Astrocyte (in vitro differentiated cells and primary cell): ENCODE results near the gene OSGEP. TPM values are rescaled to one million over a fixed set of nuclear protein-coding genes. Genes with fewer than 3 reads are reported as not detected.

ENCODE experiments used
- DNase-seq: peaks from one replicate; pipeline ENCODE4 v3.0.0-alpha.2; 2010; ENCODE audit warnings: low read depth
- FAIRE-seq: peaks from 2 replicates; lab custom pipeline; 2011; peaks lifted over from hg19 to GRCh38; lab: Jason Lieb, UNC
- H2AFZ ChIP-seq: 2 replicates; pipeline ENCODE4 v1.6.0; 2012; ENCODE audit warnings: low read depth, low read length, inconsistent platforms
- H3K27ac ChIP-seq: 2 replicates; pipeline ENCODE4 v1.5.1; 2011; ENCODE audit warnings: low read depth, low read length, inconsistent platforms
- H3K27me3 ChIP-seq: 2 replicates; pipeline ENCODE4 v1.6.0; 2011; ENCODE audit warnings: low read length, inconsistent platforms; ENCODE audit not compliant: insufficient read depth
- H3K36me3 ChIP-seq: 2 replicates; pipeline ENCODE4 v1.5.1; 2011; ENCODE audit warnings: low read length, inconsistent platforms; ENCODE audit not compliant: insufficient read depth
- H3K4me1 ChIP-seq: 2 replicates; pipeline ENCODE4 v1.5.1; 2011; ENCODE audit warnings: low read length, inconsistent platforms; ENCODE audit not compliant: insufficient read depth
- H3K4me2 ChIP-seq: 2 replicates; pipeline ENCODE4 v1.6.0; 2012; ENCODE audit warnings: low read length, inconsistent platforms
- H3K4me3 ChIP-seq: 2 replicates; pipeline ENCODE4 v1.5.1; 2011; ENCODE audit warnings: low read depth, mild to moderate bottlenecking, low read length, inconsistent platforms; ENCODE audit not compliant: insufficient read depth
- H3K79me2 ChIP-seq: 2 replicates; pipeline ENCODE4 v1.6.0; 2012; ENCODE audit warnings: mild to moderate bottlenecking, low read length, inconsistent platforms; ENCODE audit not compliant: insufficient read depth
- H3K9ac ChIP-seq: 2 replicates; pipeline ENCODE4 v1.6.0; 2012; ENCODE audit warnings: mild to moderate bottlenecking, low read length, inconsistent platforms
- H3K9me3 ChIP-seq: 2 replicates; pipeline ENCODE4 v1.5.1; 2012; ENCODE audit warnings: low read depth, mild to moderate bottlenecking, low read length, inconsistent platforms; ENCODE audit not compliant: insufficient read depth
- H4K20me1 ChIP-seq: 2 replicates; pipeline ENCODE4 v1.6.0; 2012; ENCODE audit warnings: low read length, inconsistent platforms; ENCODE audit not compliant: insufficient read depth
- H3K27ac Mint-ChIP-seq: one replicate; pipeline ENCODE4 v1.8.0; 2021; ENCODE audit warnings: mild to moderate bottlenecking, mixed read lengths; ENCODE audit not compliant: unreplicated experiment
- H3K27me3 Mint-ChIP-seq: one replicate; pipeline ENCODE4 v1.8.0; 2021; ENCODE audit warnings: low read depth, mixed read lengths; ENCODE audit not compliant: unreplicated experiment
- H3K36me3 Mint-ChIP-seq: one replicate; pipeline ENCODE4 v1.8.0; 2021; ENCODE audit warnings: low read depth, mixed read lengths; ENCODE audit not compliant: unreplicated experiment
- H3K4me1 Mint-ChIP-seq: one replicate; pipeline ENCODE4 v1.8.0; 2021; ENCODE audit warnings: low read depth, mixed read lengths; ENCODE audit not compliant: unreplicated experiment
- H3K4me3 Mint-ChIP-seq: one replicate; pipeline ENCODE4 v1.8.0; 2021; ENCODE audit warnings: mild to moderate bottlenecking, moderate library complexity, mixed read lengths; ENCODE audit not compliant: unreplicated experiment
- H3K9me3 Mint-ChIP-seq: one replicate; pipeline ENCODE4 v1.8.0; 2021; ENCODE audit warnings: mild to moderate bottlenecking, mixed read lengths; ENCODE audit not compliant: unreplicated experiment
- EZH2 ChIP-seq: IDR thresholded peaks from 2 replicates; pipeline ENCODE4 v1.6.1; 2012; ENCODE audit warnings: mild to moderate bottlenecking, low read length, inconsistent platforms; ENCODE audit not compliant: insufficient read depth
- total RNA-seq: library from RNA; stranded (reverse); gene quantifications from 2 replicates; pipeline ENCODE4 v1.2.1, GENCODE V29; 2021
- TF ChIP-seq, protein P1 (sequence below): IDR thresholded peaks from 2 replicates; pipeline ENCODE4 v1.5.1; 2011; ENCODE audit warnings: low read depth, mild to moderate bottlenecking, inconsistent platforms, low read length, moderate library complexity; ENCODE audit not compliant: insufficient read depth

Gene OSGEP
- total RNA-seq, 1 donor from 2014 or later, result 23.0 TPM

DNA sequence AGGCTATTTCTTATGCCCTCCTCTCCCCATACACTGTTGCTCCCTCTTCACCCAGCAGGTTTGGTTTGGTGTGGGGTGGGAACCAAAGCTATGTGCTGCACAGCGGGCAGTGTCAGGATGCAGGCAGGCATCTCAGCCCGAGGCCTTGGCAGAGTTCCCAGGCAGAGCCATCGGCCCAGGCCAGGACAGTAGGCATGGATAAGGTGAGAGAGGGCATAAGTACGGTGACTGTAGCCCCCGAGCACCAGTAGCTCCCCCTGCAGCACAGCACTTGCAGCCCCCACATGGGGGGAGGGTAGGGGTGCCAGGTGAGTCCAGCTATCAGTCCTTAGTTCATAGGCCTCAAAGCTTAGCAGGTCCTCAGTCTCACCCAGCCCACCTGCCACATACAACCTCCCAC, 25.8 kb downstream of the OSGEP start:
- no peak overlapping the region for H3K4me2 ChIP-seq
- no peak overlapping the region for H3K4me3 ChIP-seq
- H3K9me3 ChIP-seq, result no peaks in the 10 kb centered on the region
- H3K9ac ChIP-seq, result no peak overlapping the region
- no peak overlapping the region for H2AFZ ChIP-seq
- no peak overlapping the region for H3K27ac Mint-ChIP-seq
- TF ChIP-seq, protein P1, sequence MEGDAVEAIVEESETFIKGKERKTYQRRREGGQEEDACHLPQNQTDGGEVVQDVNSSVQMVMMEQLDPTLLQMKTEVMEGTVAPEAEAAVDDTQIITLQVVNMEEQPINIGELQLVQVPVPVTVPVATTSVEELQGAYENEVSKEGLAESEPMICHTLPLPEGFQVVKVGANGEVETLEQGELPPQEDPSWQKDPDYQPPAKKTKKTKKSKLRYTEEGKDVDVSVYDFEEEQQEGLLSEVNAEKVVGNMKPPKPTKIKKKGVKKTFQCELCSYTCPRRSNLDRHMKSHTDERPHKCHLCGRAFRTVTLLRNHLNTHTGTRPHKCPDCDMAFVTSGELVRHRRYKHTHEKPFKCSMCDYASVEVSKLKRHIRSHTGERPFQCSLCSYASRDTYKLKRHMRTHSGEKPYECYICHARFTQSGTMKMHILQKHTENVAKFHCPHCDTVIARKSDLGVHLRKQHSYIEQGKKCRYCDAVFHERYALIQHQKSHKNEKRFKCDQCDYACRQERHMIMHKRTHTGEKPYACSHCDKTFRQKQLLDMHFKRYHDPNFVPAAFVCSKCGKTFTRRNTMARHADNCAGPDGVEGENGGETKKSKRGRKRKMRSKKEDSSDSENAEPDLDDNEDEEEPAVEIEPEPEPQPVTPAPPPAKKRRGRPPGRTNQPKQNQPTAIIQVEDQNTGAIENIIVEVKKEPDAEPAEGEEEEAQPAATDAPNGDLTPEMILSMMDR, result no peak
- TF ChIP-seq EZH2, result no peak
- H3K4me1 Mint-ChIP-seq, result peaks cover 13% of the 10 kb centered on the region
- H4K20me1 ChIP-seq, result no peaks in the 10 kb centered on the region
- H3K4me3 Mint-ChIP-seq, result no peak overlapping the region
- no peaks in the 10 kb centered on the region for H3K36me3 ChIP-seq
- no peaks in the 10 kb centered on the region for H3K9me3 Mint-ChIP-seq
- no peak for FAIRE-seq
- no peaks in the 10 kb centered on the region for H3K27me3 ChIP-seq
- H3K27me3 Mint-ChIP-seq, result no peaks in the 10 kb centered on the region
- no peaks in the 10 kb centered on the region for H3K36me3 Mint-ChIP-seq
- no peak overlapping the region for H3K27ac ChIP-seq
- DNase-seq, result no peak
- H3K79me2 ChIP-seq, result no peaks in the 10 kb centered on the region
- H3K4me1 ChIP-seq, result no peaks in the 10 kb centered on the region

DNA sequence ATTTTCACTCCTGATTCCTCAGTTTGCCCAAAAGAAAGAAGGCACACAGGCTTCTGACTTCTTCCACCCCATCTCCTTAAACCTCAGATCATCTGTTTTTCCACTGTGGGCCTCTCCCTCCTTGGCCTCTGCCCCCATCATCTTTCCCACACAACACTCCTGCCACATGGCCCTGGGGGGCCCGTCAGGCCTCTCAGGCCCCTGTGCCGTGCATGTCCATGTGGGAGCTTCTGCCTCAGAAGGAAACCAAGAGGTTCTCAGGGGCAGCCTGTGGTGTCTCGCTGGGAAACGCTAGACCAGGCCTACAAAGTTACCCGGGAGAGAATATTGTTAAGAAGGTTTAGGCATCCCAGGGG, 26.6 kb downstream of the OSGEP start:
- H3K9me3 ChIP-seq, result no peaks in the 10 kb centered on the region

More for the DNA sequence above, 26.6 kb downstream of the OSGEP start:
- Histone ChIP-seq H3K4me2 (peak overlapping the region; percentile 66), H4K20me1 (no peaks in the 10 kb centered on the region), H2AFZ (no peak overlapping the region), H3K27me3 (no peaks in the 10 kb centered on the region), H3K36me3 (no peaks in the 10 kb centered on the region), H3K27ac (no peak overlapping the region), H3K9ac (no peak overlapping the region), H3K4me1 (no peaks in the 10 kb centered on the region), H3K79me2 (no peaks in the 10 kb centered on the region), H3K4me3 (no peak overlapping the region)
- H3K27me3 Mint-ChIP-seq, result no peaks in the 10 kb centered on the region
- FAIRE-seq (no peak), DNase-seq (no peak)
- H3K27ac Mint-ChIP-seq, result peak overlapping the region; percentile 50
- H3K4me1 Mint-ChIP-seq, result peaks cover 13% of the 10 kb centered on the region
- H3K36me3 Mint-ChIP-seq, result no peaks in the 10 kb centered on the region
- H3K4me3 Mint-ChIP-seq, result peak overlapping the region; percentile 63
- H3K9me3 Mint-ChIP-seq, result no peaks in the 10 kb centered on the region
- TF ChIP-seq, protein P1, result no peak
- TF ChIP-seq EZH2, result no peak
